IPS-18c (cell line): ENCODE results near the gene ERC2.

Source experiments
- H3K4me3 ChIP-seq: 2 replicates; pipeline ENCODE4 v1.7.0; 2013; ENCODE audit warnings: low read depth, mild to moderate bottlenecking, low read length, moderate library complexity; ENCODE audit not compliant: insufficient read depth
- H3K9me3 ChIP-seq: one replicate; pipeline ENCODE4 v1.6.1; 2013; ENCODE audit warnings: mild to moderate bottlenecking, low read length, moderate library complexity; ENCODE audit not compliant: control insufficient read depth, insufficient read depth

Gene ERC2

DNA sequence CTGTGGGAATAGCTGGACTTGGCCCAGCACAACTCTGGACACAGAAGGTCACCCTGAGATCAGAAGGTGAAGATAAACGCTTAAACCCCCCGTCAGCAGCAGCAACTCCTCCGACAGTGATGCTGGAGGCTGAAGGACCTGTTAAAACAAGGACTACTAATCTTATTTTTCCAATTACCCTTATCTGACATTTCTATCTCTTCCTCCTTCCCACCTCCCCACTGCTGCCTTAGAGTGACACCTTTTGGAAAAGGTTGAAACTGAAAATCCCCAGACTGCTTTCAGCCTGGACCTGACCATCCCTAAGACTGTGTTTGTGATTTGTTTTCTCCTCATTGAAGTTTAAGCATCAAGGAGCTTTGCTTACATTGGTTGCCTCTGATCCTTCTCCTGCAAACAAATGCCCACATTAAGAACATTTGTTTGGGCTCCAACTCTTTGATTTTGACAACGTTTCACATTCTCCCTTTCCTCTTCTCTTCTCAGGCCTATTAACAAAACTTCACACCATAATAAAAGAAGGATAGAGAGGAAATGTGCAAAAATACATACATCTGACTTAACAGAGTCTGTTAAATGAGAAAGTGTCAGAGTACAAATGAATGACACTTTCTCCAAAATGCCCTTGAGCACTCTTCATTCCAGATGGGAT lies 570.6 kb downstream of the ERC2 start:
- no peak overlapping the region for H3K4me3 ChIP-seq
- no peaks in the 10 kb centered on the region for H3K9me3 ChIP-seq

DNA sequence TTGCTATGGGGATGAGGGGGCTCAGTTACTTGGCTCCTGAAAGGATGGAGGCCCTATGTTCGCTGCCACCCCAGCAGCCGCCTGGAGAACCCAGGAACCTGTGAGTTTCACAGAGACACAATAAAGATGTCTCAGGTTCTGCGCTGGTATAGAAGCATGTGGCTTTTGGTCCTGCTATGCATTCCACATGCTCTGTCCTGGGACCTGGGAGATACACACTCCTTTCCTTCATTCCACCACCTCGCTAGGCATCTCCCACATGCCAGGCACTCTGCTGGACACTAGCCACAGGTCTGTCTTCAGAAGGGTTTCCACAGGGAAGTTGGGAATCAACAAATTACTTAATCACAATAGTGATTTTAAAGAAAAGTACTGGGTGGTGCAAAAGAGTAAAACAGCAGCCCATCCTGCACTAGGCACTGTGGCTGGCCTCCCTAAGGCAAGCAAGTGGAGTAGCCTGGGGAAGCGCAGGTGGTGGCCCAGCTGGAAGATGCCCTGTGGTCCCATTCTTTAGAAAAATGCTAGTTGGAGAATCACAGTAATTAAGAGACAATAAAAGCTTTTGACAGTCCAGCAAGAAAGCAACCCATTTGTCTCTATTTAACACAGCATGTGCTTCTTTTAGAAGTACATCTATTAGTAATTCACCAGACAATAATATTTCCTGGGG lies 572.2 kb downstream of the ERC2 start:
- H3K9me3 ChIP-seq: no peaks in the 10 kb centered on the region
- H3K4me3 ChIP-seq: no peak overlapping the region

DNA sequence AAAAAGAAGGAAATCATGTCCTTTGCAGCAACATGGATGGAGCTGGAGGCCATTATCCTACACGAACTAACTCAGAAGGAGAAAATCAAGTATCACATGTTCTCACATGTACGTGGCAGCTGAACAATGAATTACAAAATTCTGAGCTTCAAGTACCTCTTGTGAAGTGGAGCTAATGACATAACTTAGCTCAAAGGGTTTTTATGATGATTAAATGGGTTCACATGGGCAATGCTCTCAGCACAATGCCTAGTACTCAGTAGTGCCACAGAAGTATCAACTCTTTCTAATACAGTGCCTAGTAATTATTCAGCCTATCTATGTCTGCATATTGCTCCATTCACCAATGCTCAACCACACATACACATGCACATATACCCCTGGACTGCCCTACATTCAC lies 573.7 kb downstream of the ERC2 start:
- Histone ChIP-seq H3K4me3 (no peak overlapping the region), H3K9me3 (no peaks in the 10 kb centered on the region)

DNA sequence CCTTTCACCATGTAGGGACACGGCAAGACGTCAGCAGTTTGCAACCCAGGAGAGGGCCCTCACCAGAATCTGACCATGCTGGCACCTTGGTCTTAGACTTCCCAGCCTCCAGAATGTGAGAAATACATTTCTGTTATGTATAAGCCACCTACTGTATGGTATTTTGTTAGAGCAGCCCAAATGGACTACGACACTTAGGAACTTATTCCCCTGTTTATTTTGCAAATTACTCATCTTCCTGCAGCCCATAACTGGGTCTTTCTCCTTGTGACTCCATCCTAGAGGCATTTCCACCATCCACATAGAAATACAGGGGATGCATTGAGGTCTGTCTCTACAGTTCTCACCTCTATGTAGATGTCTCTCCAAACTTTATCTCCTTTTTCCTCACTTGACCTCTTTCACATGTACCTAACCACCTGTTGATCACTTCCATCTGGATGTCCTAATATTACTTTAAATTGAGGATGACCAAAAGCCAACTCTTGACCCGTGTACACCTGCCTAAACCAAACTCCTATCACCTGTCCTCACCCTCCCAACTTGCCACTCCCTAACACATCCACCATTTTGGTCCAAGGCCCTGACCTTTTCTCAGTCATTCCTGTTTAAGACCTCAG lies 575.1 kb downstream of the ERC2 start:
- Histone ChIP-seq H3K4me3 (no peak overlapping the region), H3K9me3 (no peaks in the 10 kb centered on the region)

DNA sequence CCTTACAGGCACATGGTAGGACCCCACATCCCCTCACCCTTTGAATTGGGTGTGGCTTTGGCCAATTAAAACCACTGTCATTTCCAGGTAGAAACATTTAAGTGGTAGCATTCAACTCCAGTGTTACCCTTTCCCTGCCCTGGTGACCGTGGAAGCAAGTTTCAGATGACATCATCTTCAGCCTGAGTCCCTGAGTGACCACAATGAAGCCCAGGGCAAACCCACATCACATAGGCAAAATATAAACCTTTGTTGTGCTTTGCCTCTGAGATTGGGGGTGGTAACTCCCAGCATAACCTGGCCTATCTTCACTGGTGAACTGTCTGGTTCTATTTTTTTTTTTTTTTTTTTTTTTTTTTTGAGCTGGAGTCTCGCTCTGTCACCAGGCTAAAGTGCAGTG lies 577.2 kb downstream of the ERC2 start:
- Histone ChIP-seq H3K4me3 (no peak overlapping the region), H3K9me3 (no peaks in the 10 kb centered on the region)

DNA sequence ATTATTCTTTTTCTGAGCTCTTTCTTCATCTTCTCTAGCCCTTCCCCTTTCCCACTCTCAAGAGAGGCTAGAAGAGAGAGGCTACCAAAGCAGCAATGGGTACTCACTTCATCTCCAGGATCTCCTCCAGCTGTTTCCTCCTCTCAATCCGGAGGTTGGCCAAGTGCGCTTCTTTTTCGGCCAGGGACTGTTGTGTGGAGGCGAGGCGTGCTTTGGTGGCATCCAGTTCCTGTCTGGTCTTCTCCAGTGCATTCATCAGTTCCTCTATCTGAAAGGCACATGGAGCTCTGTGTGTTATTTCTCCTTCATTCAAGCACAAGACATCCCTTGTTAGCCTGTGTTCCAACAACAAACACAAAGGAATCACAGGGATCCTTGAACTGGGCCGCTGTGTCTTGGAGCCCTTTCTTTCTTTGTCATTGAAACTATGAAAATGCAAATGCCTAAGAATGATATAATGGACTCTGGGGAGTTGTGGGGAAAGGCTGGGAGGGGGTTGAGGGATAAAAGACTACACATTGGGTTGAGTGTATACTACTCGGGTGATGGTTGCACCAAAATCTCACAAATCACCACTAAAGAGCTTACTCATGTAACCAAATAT lies 579.9 kb downstream of the ERC2 start:
- H3K9me3 ChIP-seq: no peaks in the 10 kb centered on the region
- H3K4me3 ChIP-seq: no peak overlapping the region

GRCh38 chr3:55885721-55886120 lies 582.5 kb downstream of the ERC2 start:
- no peaks in the 10 kb centered on the region for H3K9me3 ChIP-seq
- H3K4me3 ChIP-seq: no peak overlapping the region

DNA sequence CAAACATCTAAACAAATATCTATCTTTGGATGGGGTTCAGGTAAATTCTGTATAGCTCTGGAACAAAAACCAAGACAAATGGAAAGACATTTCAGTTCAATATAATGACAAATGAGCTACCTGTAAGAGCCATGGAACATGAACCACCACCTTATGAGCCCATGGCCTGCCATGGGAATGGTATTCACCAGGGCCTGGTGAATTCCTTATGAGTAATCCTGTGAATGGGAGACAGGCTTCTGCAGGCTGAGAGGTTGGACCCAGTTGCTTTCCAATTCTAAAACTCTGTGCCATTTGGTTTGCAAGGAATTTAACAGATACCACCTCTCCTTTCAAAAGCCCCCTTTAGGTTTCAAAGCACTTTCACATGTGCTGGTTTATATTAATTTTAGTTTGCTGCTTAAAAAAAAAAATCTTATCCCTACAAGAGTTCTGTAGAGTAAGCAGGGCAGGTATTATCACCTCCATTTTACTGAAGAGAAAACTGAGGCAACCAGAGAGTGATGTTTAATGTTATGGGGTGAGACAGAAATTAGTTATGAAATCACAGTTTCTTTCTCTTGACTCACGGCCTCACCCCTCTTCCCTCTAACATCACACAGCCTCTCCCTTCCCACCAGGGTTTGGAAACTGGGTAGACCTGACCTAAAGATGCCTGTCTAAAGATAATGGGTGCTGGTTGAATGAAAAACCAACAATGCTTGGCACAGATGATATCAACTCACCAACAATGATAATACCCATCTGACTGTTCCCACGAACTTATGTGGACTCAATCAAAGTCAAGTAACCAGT lies 583.6 kb downstream of the ERC2 start:
- H3K9me3 ChIP-seq: no peaks in the 10 kb centered on the region
- H3K4me3 ChIP-seq: no peak overlapping the region

- Histone ChIP-seq H3K9me3 (no peaks in the 10 kb centered on the region), H3K4me3 (no peak overlapping the region)
Observed at GRCh38 chr3:55884066-55884465, 584.2 kb downstream of the ERC2 start.

DNA sequence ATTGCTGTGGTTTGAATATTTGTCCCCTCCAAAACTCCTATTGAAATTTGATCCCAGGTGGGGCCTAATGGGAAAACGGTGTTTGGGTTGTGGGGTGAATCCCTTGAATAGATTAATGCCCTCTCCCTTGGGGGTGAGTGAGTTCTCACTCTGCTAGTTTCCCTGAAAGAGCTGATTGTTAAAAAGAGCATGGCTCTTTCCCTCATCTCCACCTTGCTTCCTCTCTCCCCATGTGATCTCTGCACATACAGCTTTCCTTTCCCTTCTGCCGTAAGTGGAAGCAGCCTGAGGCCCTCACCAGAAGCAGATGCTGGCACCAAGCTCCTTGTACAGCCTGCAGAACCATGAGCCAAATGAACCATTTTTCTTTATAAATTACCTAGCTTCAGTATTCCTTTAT lies 586.3 kb downstream of the ERC2 start:
- Histone ChIP-seq H3K4me3 (no peak overlapping the region), H3K9me3 (no peaks in the 10 kb centered on the region)

DNA sequence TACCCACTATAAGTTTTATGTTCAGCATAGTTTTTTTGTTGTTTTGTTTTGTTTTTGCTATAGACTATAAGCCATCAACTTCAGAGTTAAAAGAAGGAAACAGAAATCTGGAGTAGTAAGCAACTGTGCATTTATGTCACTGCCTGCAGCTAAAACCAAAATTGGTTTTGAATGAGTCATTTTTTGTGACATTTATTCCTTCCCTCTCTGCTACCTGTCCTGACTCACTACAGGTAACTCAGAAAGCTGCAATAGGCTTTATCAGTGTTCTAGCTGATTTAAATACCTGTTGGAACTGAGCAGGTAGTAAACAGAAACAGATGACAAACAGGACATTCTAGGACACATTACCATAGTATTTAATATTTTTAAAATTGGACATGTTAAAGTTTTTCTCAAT lies 587.9 kb downstream of the ERC2 start:
- Histone ChIP-seq H3K4me3 (no peak overlapping the region), H3K9me3 (no peaks in the 10 kb centered on the region)

DNA sequence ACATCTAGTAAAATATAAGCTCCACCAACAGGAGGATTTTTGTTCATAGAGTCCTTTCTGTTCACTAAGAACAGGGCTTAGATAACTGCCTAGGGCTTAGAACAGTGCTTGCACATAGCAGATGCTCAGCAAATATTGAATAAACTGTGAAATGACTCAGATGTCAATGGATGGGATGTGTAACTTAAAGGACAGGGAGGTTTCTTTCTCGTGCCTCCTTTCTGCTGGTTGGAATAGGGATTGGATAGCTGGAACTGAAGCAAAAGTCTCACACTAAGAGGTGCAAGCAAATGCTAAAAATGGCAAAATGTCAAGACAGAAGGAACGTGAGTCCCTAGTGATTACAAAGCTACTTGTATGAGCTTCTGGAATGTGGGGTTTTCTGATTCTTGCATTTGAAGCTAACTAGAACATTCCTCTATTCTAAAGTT lies 588.4 kb downstream of the ERC2 start:
- no peaks in the 10 kb centered on the region for H3K9me3 ChIP-seq
- no peak overlapping the region for H3K4me3 ChIP-seq

DNA sequence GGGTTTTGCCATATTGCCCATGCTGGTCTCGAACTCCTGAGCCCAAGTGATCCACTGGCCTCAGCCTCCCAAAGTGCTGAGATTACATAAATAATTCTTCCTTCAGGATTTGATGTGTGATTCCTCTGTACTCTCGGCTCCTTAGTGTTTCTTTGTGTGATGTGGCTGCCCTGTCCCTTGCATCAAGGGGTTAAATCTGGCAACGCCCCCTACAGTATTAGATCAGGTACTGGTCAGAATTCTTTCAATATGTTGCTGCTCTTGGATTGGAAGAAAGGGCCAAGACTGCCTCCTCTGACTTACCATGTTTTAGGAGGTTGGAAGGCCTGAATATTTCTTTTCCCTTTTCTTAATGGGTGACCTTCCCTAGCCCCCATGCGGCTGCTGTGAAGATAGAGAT lies 590.6 kb downstream of the ERC2 start:
- H3K9me3 ChIP-seq: no peaks in the 10 kb centered on the region
- no peak overlapping the region for H3K4me3 ChIP-seq

DNA sequence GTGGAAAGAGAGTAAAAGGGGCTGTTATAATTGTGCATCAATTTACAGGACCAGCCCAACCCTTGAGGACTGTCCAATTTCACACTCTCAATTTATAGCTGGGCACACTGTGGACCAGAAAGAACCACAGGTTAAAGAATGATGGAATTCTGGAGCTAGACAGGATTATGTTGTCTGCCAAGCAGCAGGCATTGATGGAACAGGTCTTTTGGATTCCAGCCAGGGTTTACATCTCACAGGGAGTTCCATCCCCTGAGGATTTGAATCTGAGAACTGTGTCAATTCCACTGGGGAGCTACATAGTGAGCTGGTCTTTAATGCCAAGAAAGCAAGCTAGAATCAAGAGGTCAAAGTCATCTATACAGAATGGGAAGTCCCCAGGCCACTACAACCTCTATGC lies 591.7 kb downstream of the ERC2 start:
- H3K4me3 ChIP-seq: no peak overlapping the region
- no peaks in the 10 kb centered on the region for H3K9me3 ChIP-seq

GRCh38 chr3:55875113-55875512 lies 593.2 kb downstream of the ERC2 start:
- H3K4me3 ChIP-seq: no peak overlapping the region
- no peaks in the 10 kb centered on the region for H3K9me3 ChIP-seq

- Histone ChIP-seq H3K9me3 (no peaks in the 10 kb centered on the region), H3K4me3 (no peak overlapping the region)
Observed at GRCh38 chr3:55873523-55874254, 594.6 kb downstream of the ERC2 start.

- no peaks in the 10 kb centered on the region for H3K9me3 ChIP-seq
Observed at GRCh38 chr3:55870594-55870993, 597.7 kb downstream of the ERC2 start.

More at GRCh38 chr3:55870594-55870993, 597.7 kb downstream of the ERC2 start:
- no peak overlapping the region for H3K4me3 ChIP-seq
